GM12872 (cell line): ENCODE results near the gene OR6K2.

Experiments used
- TF ChIP-seq, protein P1 (sequence below): IDR thresholded peaks from 3 replicates; pipeline ENCODE4 v1.5.1; 2011; ENCODE audit warnings: low read depth, mild to moderate bottlenecking, low read length, moderate library complexity; ENCODE audit not compliant: insufficient read depth

OR6K2 gene

DNA sequence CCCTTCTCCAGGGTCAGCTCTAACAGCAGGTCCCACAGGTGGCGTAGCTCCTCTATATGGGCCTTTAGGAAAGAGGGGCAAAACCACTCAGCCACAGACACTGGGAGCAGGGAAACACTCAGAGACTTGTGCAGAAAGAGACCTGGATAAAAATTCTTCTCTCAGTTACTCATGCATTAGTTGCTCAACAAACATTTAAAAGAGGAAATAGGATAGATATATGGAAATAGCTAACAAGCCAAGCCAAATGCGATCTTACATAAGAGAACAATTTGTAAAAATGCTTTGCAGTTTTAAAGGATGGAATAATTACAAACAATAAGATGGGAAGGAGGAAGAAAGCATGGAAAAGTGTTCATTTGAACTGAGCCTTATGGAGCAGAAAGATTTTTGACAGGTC is 18.8 kb downstream of the OR6K2 start:
- TF ChIP-seq, protein P1, sequence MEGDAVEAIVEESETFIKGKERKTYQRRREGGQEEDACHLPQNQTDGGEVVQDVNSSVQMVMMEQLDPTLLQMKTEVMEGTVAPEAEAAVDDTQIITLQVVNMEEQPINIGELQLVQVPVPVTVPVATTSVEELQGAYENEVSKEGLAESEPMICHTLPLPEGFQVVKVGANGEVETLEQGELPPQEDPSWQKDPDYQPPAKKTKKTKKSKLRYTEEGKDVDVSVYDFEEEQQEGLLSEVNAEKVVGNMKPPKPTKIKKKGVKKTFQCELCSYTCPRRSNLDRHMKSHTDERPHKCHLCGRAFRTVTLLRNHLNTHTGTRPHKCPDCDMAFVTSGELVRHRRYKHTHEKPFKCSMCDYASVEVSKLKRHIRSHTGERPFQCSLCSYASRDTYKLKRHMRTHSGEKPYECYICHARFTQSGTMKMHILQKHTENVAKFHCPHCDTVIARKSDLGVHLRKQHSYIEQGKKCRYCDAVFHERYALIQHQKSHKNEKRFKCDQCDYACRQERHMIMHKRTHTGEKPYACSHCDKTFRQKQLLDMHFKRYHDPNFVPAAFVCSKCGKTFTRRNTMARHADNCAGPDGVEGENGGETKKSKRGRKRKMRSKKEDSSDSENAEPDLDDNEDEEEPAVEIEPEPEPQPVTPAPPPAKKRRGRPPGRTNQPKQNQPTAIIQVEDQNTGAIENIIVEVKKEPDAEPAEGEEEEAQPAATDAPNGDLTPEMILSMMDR = no peak

DNA sequence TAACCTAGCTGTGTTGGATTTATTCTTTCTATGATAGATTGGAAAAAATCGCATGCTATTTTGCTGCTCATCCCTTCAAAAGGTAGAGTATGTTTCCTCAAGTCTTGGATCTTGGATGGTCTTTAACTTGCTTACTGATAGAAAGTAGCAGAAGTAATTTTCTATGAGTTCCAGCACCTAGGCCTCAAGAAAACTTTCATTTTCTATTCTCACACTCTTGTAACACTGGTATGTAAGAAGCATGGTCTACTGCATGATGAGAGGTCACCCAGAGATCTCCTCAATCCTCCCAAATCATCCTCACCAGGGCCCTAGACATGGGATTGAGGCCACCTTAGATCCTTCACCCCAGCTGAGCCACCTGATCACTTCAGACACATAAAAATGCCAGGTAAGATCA is 21.2 kb downstream of the OR6K2 start:
- TF ChIP-seq, protein P1 = no peak

GRCh38 chr1:158675563-158676323 is 24.7 kb downstream of the OR6K2 start:
- TF ChIP-seq, protein P1 = no peak

GRCh38 chr1:158674302-158674701 is 26.1 kb downstream of the OR6K2 start:
- TF ChIP-seq, protein P1 = no peak

DNA sequence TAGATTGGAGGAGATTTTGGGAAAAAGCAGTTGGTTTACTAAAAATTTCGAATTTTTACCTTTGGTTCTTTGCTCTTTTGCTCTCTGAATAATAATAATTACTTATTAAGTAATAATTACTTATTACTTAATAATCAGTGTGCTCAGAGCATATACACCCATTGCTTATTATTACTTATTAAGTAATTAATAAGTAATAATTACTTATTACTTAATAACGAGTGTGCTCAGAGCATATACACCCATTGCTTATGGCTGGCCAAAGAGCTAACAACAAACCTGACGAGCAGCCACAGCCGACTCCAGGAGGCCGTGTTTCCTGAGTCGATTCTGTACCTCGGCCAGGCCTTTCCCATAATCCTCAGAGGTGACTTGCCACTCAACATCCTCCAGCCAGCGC is 34.4 kb downstream of the OR6K2 start:
- TF ChIP-seq, protein P1 = no peak

GRCh38 chr1:158654571-158654970 is 45.9 kb downstream of the OR6K2 start:
- TF ChIP-seq, protein P1 = no peak

DNA sequence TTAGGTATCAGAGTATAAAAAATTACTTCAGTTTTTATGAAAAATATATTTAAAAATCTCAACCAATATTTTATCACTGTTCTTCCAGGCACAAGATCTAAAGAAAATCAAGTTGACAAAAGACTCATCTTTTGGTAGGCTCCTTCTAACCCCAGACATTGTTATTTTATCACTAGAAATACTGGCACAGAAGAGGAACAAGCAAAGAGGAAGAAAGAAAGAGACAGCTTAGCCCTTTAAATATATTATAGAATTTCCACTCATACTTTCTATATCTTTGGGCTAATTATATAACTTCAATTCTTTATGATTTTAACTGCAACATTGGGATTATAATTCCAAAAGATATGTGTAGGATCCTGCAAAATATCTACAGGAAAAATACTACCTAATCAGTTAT is 46.4 kb downstream of the OR6K2 start:
- TF ChIP-seq, protein P1 = no peak
